ENCODE data around the gene IRF1.

IRF1 gene

DNA sequence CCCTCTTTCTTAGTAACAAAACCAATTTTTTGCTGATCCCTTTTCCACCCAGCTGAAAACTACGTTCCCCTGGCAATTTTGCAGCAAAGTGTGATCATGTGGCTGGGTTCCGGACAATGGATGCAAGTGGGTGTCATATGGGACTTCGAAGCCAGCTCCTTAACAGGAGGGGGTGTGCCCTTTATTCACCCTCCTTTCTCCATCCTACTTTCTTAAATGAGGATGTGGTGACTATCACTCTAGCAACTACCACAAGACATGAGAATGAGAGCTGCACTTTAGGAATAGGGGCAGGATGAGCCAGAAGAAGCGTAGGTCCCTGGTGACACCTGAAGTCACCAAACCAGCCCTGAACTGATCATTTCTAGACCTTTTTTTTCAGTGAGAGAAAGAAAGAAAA, 58.9 kb downstream of the IRF1 start:
- TF ChIP-seq, protein P1, sequence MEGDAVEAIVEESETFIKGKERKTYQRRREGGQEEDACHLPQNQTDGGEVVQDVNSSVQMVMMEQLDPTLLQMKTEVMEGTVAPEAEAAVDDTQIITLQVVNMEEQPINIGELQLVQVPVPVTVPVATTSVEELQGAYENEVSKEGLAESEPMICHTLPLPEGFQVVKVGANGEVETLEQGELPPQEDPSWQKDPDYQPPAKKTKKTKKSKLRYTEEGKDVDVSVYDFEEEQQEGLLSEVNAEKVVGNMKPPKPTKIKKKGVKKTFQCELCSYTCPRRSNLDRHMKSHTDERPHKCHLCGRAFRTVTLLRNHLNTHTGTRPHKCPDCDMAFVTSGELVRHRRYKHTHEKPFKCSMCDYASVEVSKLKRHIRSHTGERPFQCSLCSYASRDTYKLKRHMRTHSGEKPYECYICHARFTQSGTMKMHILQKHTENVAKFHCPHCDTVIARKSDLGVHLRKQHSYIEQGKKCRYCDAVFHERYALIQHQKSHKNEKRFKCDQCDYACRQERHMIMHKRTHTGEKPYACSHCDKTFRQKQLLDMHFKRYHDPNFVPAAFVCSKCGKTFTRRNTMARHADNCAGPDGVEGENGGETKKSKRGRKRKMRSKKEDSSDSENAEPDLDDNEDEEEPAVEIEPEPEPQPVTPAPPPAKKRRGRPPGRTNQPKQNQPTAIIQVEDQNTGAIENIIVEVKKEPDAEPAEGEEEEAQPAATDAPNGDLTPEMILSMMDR (IDR thresholded peaks at IDR 0.05; ENCODE audit: low read depth, low read length, missing control alignments) = no peak
- no peak for DNase-seq (ENCODE audit: low read depth)
- H3K4me3 ChIP-seq (ENCODE audit: low read depth, low read length) = no peak overlapping the region

All from GM12864 (cell line).